Activated CD8-positive, alpha-beta T cell treated with anti-CD3 and anti-CD28 coated beads for 36 hours (primary cell): ENCODE results near the gene SAMD10. TPM values are rescaled to one million over a fixed set of nuclear protein-coding genes. Genes with fewer than 3 reads are reported as not detected.

Experiments
- ATAC-seq: fragments of 200-7000 bp; cut with Tn5 transposase; one replicate; pipeline ENCODE4 v1.10.0; 2021; ENCODE audit warnings: mild to moderate bottlenecking, moderate library complexity
- CTCF ChIA-PET: fragments of 350-600 bp; sonication (Branson Sonifier 250); formaldehyde crosslinking; loops from one replicate; lab custom pipeline; 2021; ENCODE audit warnings: antibody characterized with exemption; lab: Charles Lee
- POLR2A ChIA-PET: fragments of 350-600 bp; sonication (Branson Sonifier 250); formaldehyde crosslinking; loops from one replicate; lab custom pipeline; 2021; ENCODE audit warnings: antibody characterized with exemption; lab: Charles Lee
- DNase-seq: peaks from one replicate; pipeline ENCODE4 v3.0.0-alpha.2; 2020
- H3K27ac Mint-ChIP-seq: one replicate; pipeline ENCODE4 v1.8.0; 2021; ENCODE audit warnings: mild to moderate bottlenecking, mixed read lengths
- H3K27me3 Mint-ChIP-seq: one replicate; pipeline ENCODE4 v1.8.0; 2021; ENCODE audit warnings: mixed read lengths
- H3K36me3 Mint-ChIP-seq: one replicate; pipeline ENCODE4 v1.8.0; 2021; ENCODE audit warnings: low read depth, mixed read lengths
- H3K4me1 Mint-ChIP-seq: one replicate; pipeline ENCODE4 v1.8.0; 2021; ENCODE audit warnings: low read depth, mixed read lengths
- H3K4me3 Mint-ChIP-seq: one replicate; pipeline ENCODE4 v1.8.0; 2021; ENCODE audit warnings: mild to moderate bottlenecking, moderate library complexity, mixed read lengths
- H3K9me3 Mint-ChIP-seq: one replicate; pipeline ENCODE4 v1.8.0; 2021; ENCODE audit warnings: mixed read lengths
- CTCF ChIP-seq: fragments of 200-600 bp; IDR thresholded peaks from one replicate; pipeline ENCODE4 v1.8.0; 2022; ENCODE audit warnings: antibody characterized with exemption, mild to moderate bottlenecking
- intact Hi-C: fragments of 100-400 bp; cut with micrococcal nuclease; formaldehyde crosslinking; loops from one replicate; pipeline ENCODE4 v1.10.0; 2022
- total RNA-seq, 2 experiments: library from RNA; stranded (reverse); gene quantifications; one replicate each; pipeline ENCODE4 v1.2.3, GENCODE V29; 2021

The SAMD10 gene
- total RNA-seq, 2 experiments from 2014 or later: 17.4 to 17.5 TPM

GRCh38 chr20:63959699-63960075 lies 19.8 kb downstream of the SAMD10 start:
- Mint-ChIP-seq H3K4me3 (no peak overlapping the region), H3K9me3 (no peaks in the 10 kb centered on the region), H3K27ac (no peak overlapping the region), H3K4me1 (peaks cover 19% of the 10 kb centered on the region), H3K27me3 (no peaks in the 10 kb centered on the region), H3K36me3 (peaks cover 16% of the 10 kb centered on the region)
- intact Hi-C loops: no loop called here
- CTCF ChIA-PET: interaction anchor here (1.0 to 1.7 kb wide), 2 partner anchors 14 to 21 kb away, joined by 3 to 8 read pairs; no protein-coding TSS in a partner anchor
- DNase-seq: no peak
- no peak for ATAC-seq
- POLR2A ChIA-PET: interaction anchor here (0.8 to 1.2 kb wide), 3 partner anchors 9 to 118 kb away, joined by 3 to 6 read pairs (median 3); no protein-coding TSS in a partner anchor
- no peak for TF ChIP-seq CTCF

- CTCF ChIA-PET: interaction anchor here (1.0 to 1.7 kb wide), 2 partner anchors 15 to 21 kb away, joined by 3 to 8 read pairs; no protein-coding TSS in a partner anchor
- Mint-ChIP-seq H3K4me1 (peaks cover 24% of the 10 kb centered on the region), H3K4me3 (no peak overlapping the region), H3K36me3 (peaks cover 12% of the 10 kb centered on the region), H3K9me3 (no peaks in the 10 kb centered on the region), H3K27me3 (no peaks in the 10 kb centered on the region), H3K27ac (no peak overlapping the region)
- ATAC-seq (no peak), DNase-seq (no peak)
- TF ChIP-seq CTCF: no peak
- POLR2A ChIA-PET: interaction anchor here (0.8 to 1.2 kb wide), 2 partner anchors 10 to 19 kb away, joined by 3 to 6 read pairs; no protein-coding TSS in a partner anchor
- intact Hi-C loops: no loop called here
Measured at GRCh38 chr20:63958964-63959698, 20.3 kb downstream of the SAMD10 start.

- H3K36me3 Mint-ChIP-seq: peaks cover 8% of the 10 kb centered on the region
- no peak for ATAC-seq
- no peak for DNase-seq
- peaks cover 31% of the 10 kb centered on the region for H3K4me1 Mint-ChIP-seq
- no peaks in the 10 kb centered on the region for H3K9me3 Mint-ChIP-seq
- H3K4me3 Mint-ChIP-seq: no peak overlapping the region
- ChIA-PET CTCF (interaction anchor here (1.0 to 1.7 kb wide), 2 partner anchors 15 to 22 kb away, joined by 3 to 8 read pairs; no protein-coding TSS in a partner anchor), POLR2A (interaction anchor here (1.2 kb wide), 1 partner anchor 10 kb away, joined by 6 read pairs; no protein-coding TSS in a partner anchor)
- intact Hi-C loops: no loop called here
- H3K27ac Mint-ChIP-seq: peak overlapping the region; percentile 55
- no peak for TF ChIP-seq CTCF
- no peaks in the 10 kb centered on the region for H3K27me3 Mint-ChIP-seq
Measured at GRCh38 chr20:63958471-63958870, 21.0 kb downstream of the SAMD10 start.

GRCh38 chr20:63957690-63958441 lies 21.6 kb downstream of the SAMD10 start:
- H3K9me3 Mint-ChIP-seq: no peaks in the 10 kb centered on the region
- peaks cover 6% of the 10 kb centered on the region for H3K36me3 Mint-ChIP-seq
- DNase-seq (peak; percentile 80), ATAC-seq (no peak)
- peak overlapping the region; percentile 93 for H3K27ac Mint-ChIP-seq
- CTCF ChIA-PET: no interaction called here
- intact Hi-C loops: no loop called here
- H3K27me3 Mint-ChIP-seq: no peaks in the 10 kb centered on the region
- POLR2A ChIA-PET: interaction anchor here (1.2 to 2.1 kb wide), 3 partner anchors 10 to 22 kb away, joined by 4 to 10 read pairs (median 8); partner anchors contain the start of gene SAMD10
- peaks cover 31% of the 10 kb centered on the region for H3K4me1 Mint-ChIP-seq
- TF ChIP-seq CTCF: no peak
- peak overlapping the region; percentile 81 for H3K4me3 Mint-ChIP-seq
